Thyroid gland (tissue), 4 donors: ENCODE measurements around the gene POMP.

Experiments
- CTCF ChIP-seq, 6 experiments: fragments of 200-600 bp in 3 of 6; fragments of 450-650 bp in 3 of 6; sonication (generic) in 3 of 6; IDR thresholded peaks; one replicate each; pipeline ENCODE4 v1.5.1; 2016 to 2019; ENCODE audit warnings: antibody characterized with exemption in 6 of 6, mild to moderate bottlenecking in 2 of 6, inconsistent platforms in 1 of 6, moderate library complexity in 1 of 6
- POLR2A ChIP-seq, 2 donors: fragments of 450-650 bp; IDR thresholded peaks; one replicate each; pipeline ENCODE4 v1.6.1; 2017; ENCODE audit warnings: antibody characterized with exemption in 2 of 2, mild to moderate bottlenecking in 2 of 2, moderate library complexity in 1 of 2

- no peak for TF ChIP-seq CTCF (IDR thresholded peaks at IDR 0.05)
- TF ChIP-seq POLR2A (IDR thresholded peaks at IDR 0.05): no peak
Measured at GRCh38 chr13:28659621-28659970, 666 bp downstream of the POMP start.
